ENCODE data around the gene HTT. TPM values are rescaled to one million over a fixed set of nuclear protein-coding genes. Genes with fewer than 3 reads are reported as not detected.
A peak's percentile ranks its signal among the peaks of the same experiment; 100 is the strongest.

Gene HTT
- total RNA-seq, 4 donors from 2014 or later = 28.9 to 141 (median 42.0) TPM

DNA sequence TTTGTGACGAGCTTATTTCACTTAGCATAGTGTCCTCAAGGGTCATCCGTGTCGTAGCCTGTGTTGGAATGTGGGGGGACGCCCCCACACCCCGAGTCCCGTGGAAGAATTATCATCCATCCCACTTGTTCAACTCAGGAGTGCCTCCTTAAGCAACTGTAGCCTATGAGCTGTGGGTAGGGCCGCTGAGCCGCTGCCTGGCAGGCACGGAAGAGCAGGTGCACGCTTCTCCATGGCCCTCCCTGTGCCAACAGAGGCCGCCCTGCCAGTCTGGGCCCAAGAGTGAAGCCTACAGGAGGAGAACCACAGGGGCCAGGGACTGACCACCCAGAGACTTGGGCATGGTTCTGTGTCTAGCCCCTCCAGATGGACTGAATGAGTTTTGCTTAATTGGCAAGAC lies 216.0 kb downstream of the HTT start:
- intact Hi-C loops (cut with DNase I; ENCODE audit: low total_unique reads) = no loop called here
- peak in 1 of 2 donors; percentile 74 for DNase-seq (ENCODE audit: low spot score in 2 of 2)

DNA sequence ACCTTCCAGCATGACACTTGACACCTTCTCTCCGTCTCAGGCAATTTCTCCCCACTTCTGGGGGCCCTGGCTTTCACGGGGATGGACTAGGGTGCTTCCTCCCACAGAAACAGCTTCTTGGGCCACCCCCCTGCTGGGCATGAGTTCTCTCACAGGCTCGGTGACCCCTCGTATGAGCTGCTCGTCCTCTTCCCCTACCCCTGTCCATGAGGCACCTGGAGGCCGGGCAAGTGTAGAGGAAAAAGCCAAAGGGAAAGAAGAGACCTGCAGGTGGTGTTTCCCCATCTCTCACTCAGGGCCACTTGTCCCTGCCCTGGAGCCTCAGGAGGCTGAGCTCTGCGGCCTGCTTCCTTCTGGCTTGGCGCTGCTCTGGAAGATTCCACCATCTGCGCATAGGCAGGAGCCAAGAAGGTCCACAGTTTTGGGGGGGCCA lies 216.4 kb downstream of the HTT start:
- no peak for TF ChIP-seq POLR2A (IDR thresholded peaks at IDR 0.05)
- TF ChIP-seq, protein P1, sequence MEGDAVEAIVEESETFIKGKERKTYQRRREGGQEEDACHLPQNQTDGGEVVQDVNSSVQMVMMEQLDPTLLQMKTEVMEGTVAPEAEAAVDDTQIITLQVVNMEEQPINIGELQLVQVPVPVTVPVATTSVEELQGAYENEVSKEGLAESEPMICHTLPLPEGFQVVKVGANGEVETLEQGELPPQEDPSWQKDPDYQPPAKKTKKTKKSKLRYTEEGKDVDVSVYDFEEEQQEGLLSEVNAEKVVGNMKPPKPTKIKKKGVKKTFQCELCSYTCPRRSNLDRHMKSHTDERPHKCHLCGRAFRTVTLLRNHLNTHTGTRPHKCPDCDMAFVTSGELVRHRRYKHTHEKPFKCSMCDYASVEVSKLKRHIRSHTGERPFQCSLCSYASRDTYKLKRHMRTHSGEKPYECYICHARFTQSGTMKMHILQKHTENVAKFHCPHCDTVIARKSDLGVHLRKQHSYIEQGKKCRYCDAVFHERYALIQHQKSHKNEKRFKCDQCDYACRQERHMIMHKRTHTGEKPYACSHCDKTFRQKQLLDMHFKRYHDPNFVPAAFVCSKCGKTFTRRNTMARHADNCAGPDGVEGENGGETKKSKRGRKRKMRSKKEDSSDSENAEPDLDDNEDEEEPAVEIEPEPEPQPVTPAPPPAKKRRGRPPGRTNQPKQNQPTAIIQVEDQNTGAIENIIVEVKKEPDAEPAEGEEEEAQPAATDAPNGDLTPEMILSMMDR (IDR thresholded peaks at IDR 0.05) = no peak
- H3K4me3 ChIP-seq (ENCODE audit: low read depth, poor library complexity, severe bottlenecking) = no peak overlapping the region
- DNase-seq (ENCODE audit: low spot score in 2 of 2) = peak in 1 of 2 donors; percentile 80
- 85 to 89% methylated on average over 9 of the region's 9 CpGs for WGBS, 2 donors
- intact Hi-C loops (cut with DNase I; ENCODE audit: low total_unique reads) = no loop called here

More for the DNA sequence above, 216.0 kb downstream of the HTT start:
- WGBS, 2 donors = 66 to 72% methylated on average over 11 of the region's 11 CpGs
- H3K4me3 ChIP-seq (ENCODE audit: low read depth, poor library complexity, severe bottlenecking) = no peak overlapping the region
- TF ChIP-seq, protein P1 (IDR thresholded peaks at IDR 0.05) = no peak
- TF ChIP-seq POLR2A (IDR thresholded peaks at IDR 0.05) = no peak

GRCh38 chr4:3291411-3291968 lies 217.0 kb downstream of the HTT start:
- WGBS, 2 donors = 23 to 34% methylated on average over 22 to 24 of the region's 24 CpGs
- intact Hi-C loops (cut with DNase I; ENCODE audit: low total_unique reads) = no loop called here
- H3K4me3 ChIP-seq (ENCODE audit: low read depth, poor library complexity, severe bottlenecking) = peak overlapping the region; percentile 51
- DNase-seq (ENCODE audit: low spot score in 2 of 2) = peak; percentile 49 to 91
- TF ChIP-seq POLR2A (IDR thresholded peaks at IDR 0.05) = no peak
- TF ChIP-seq, protein P1 (IDR thresholded peaks at IDR 0.05) = no peak

DNA sequence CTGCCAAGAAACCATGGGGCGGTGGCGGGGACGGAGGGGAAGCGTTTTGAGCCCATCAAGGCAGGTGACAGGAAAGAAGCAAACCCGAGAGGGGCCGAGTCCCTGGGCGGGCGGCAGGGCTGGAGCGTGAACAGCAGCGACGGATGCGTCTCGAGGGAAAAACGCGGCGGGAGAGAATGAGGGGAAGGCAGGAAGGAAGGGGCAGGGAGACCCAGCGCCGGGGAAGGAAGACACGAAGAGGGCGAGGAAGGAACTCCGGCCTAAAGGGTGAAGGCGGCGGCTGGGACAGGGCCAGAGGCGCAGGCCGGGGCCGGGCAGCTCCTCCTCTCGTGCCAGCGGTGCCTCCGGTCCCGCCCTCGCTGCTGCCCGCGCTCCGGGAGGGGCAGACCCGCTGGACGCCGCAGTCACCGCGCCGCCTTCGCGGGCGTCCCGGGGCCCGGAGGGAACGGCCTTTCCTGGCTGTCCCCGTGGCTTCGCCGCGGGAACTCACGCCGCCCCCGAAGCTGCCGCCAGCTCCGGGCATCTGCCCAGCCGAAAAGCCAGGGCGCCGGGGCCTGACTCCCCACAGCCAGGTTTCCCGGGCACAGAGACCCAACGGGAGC lies 217.6 kb downstream of the HTT start:
- 0 to 1% methylated on average over 50 to 55 of the region's 60 CpGs for WGBS, 2 donors
- peak in 1 of 2 donors; percentile 92 for DNase-seq (ENCODE audit: low spot score in 2 of 2)
- H3K4me3 ChIP-seq (ENCODE audit: low read depth, poor library complexity, severe bottlenecking) = peak overlapping the region; percentile 51
- intact Hi-C loops (cut with DNase I; ENCODE audit: low total_unique reads) = no loop called here
- no peak for TF ChIP-seq POLR2A (IDR thresholded peaks at IDR 0.05)
- TF ChIP-seq, protein P1 (IDR thresholded peaks at IDR 0.05) = no peak

DNA sequence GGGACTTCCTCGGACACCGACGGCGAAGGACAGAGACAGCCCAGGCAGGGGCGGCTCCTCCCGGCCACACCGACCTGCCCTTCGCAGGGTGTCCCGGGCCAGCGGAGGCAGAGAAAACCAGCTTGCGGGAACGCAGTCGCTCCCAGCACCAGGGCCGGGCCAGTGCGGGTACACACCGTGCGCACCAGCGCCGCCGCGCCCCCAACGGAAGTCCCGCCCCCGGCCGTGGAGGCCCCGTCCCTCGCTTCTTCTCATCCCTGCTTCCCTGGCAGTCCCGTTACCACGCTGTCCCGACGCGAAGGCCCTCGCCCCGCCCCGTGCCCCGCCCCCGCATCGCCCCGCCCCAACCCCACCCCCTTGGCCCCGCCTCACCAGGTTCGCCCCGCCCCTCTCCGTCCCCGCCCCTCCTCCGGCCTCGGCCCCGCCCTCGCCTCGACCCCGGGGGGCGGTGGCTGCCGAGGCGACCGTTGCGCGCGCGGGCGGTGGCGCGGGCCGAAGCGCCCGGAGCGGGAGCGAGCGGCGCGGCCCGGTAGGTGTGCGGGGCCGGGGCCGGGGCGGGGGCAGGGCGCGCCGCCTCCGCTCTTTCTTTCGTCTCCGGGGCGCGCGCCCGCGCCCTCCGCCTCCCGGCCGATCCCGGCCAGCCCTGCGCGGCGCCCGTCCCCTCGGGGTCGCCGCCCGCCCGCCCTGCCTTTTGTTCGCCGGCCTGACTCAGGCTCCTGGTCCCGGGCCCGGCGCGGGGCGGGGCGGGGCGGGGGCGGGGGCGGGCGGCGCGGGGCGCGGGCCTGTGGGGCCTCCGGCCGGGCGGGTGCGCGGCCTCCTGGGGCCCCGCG lies 218.3 kb downstream of the HTT start, which contains the start of gene RGS12:
Gene RGS12 (plus strand): TSS at position 451 of the 830 bp plus-strand sequence. CDS start 23,150 bp downstream, outside the sequence.
- peak; percentile 93 to 99 for DNase-seq (ENCODE audit: low spot score in 2 of 2)
- peak within 1 kb of the TSS; percentile 51 for H3K4me3 ChIP-seq (ENCODE audit: low read depth, poor library complexity, severe bottlenecking)
- intact Hi-C loops (cut with DNase I; ENCODE audit: low total_unique reads) = no loop called here
- TF ChIP-seq, protein P1 (IDR thresholded peaks at IDR 0.05) = no peak
- no peak for TF ChIP-seq POLR2A (IDR thresholded peaks at IDR 0.05)
- WGBS, 2 donors = 1% methylated on average over 26 of the region's 121 CpGs; no CpG with 5 or more reads in 1 of the 2 donors

Other genes with a start within 250 kb of the HTT start
- 100 to 1,000 TPM; 102 to 153 (median 135) TPM for gene ADD1, start 230.8 kb upstream of the HTT start, total RNA-seq
- 10 to 100 TPM; 21.2 to 33.1 (median 23.0) TPM for gene NOP14, start 111.3 kb upstream of the HTT start, total RNA-seq
- gene GRK4, start 111.1 kb upstream of the HTT start, total RNA-seq = 10 to 100 TPM in 1 of 4 donors, 1 to 10 TPM in 3; 4.2 to 10.5 (median 4.7) TPM
- not detected for gene HTT-AS, start 143 bp upstream of the HTT start, total RNA-seq
- under 1 TPM; 0.19 to 0.76 (median 0.35) TPM for gene MSANTD1, start 174.5 kb downstream of the HTT start, total RNA-seq
- gene RGS12, start 218.3 kb downstream of the HTT start, total RNA-seq = 10 to 100 TPM; 47.5 to 92.6 (median 80.6) TPM

Measured in lower leg skin (tissue), 4 donors.